Kidney (tissue), 14 donors: Measurements from ENCODE around the gene ANKRD45. TPM values are rescaled to one million over a fixed set of nuclear protein-coding genes. Genes with fewer than 3 reads are reported as not detected.

Experiments
- DNase-seq, 5 donors: peaks; one replicate each; pipeline ENCODE4 v3.0.0-alpha.2; 2013 to 2020
- FAIRE-seq: peaks from 2 replicates; lab custom pipeline; 2012; peaks lifted over from hg19 to GRCh38; lab: Jason Lieb, UNC
- H3K27ac ChIP-seq, 2 donors: one replicate each; pipeline ENCODE4 v1.7.0; 2013; ENCODE audit warnings: low read depth in 2 of 2, low read length in 2 of 2, inconsistent platforms in 1 of 2
- H3K27me3 ChIP-seq: one replicate; pipeline ENCODE4 v1.7.1; 2013; ENCODE audit warnings: low read length, inconsistent platforms; ENCODE audit not compliant: control insufficient read depth, insufficient read depth
- H3K36me3 ChIP-seq, 3 donors: one replicate each; pipeline versions ENCODE4 v1.7.0 to v1.7.1; 2013; ENCODE audit warnings: low read length in 3 of 3, control low read depth in 1 of 3, inconsistent platforms in 1 of 3; ENCODE audit not compliant: insufficient read depth in 3 of 3, control insufficient read depth in 2 of 3
- H3K4me1 ChIP-seq, 3 donors: one replicate each; pipeline versions ENCODE4 v1.7.0 to v1.7.1; 2013; ENCODE audit warnings: low read length in 3 of 3, inconsistent platforms in 1 of 3, low read depth in 1 of 3; ENCODE audit not compliant: control insufficient read depth in 2 of 3, insufficient read depth in 2 of 3
- H3K4me3 ChIP-seq, 3 donors: one replicate each; pipeline versions ENCODE4 v1.7.0 to v1.8.1; 2013; ENCODE audit warnings: low read length in 3 of 3, control low read depth in 1 of 3, inconsistent platforms in 1 of 3
- H3K9ac ChIP-seq, 3 donors: one replicate each; pipeline versions ENCODE4 v1.7.0 to v1.7.1; 2013; ENCODE audit warnings: low read length in 3 of 3, control low read depth in 1 of 3, inconsistent platforms in 1 of 3
- H3K9me3 ChIP-seq, 3 donors: one replicate each; pipeline versions ENCODE4 v1.7.0 to v1.7.1; 2013; ENCODE audit warnings: low read length in 3 of 3, control low read depth in 1 of 3, inconsistent platforms in 1 of 3; ENCODE audit not compliant: control insufficient read depth in 2 of 3, insufficient read depth in 1 of 3
- CTCF ChIP-seq: IDR thresholded peaks from 3 replicates; pipeline ENCODE4 v1.5.1; 2012; ENCODE audit warnings: mild to moderate bottlenecking, moderate library complexity, borderline replicate concordance; ENCODE audit not compliant: insufficient read depth; ENCODE audit errors: extremely low read depth
- intact Hi-C: fragments of 100-400 bp; cut with DNase I; formaldehyde crosslinking; loops from one replicate; pipeline ENCODE4 v1.11.1; 2022
- polyA plus RNA-seq: library from polyadenylated mRNA; stranded (reverse); fragments of 350-450 nt; fragmentation: Illumina TruSeq; extraction: RNeasy Lipid Tissue Mini Kit (QIAGEN cat#74804); gene quantifications from one replicate; pipeline ENCODE4 v1.2.3, GENCODE V29; 2014; ENCODE audit warnings: low read depth, low replicate concordance; ENCODE audit not compliant: insufficient read depth
- total RNA-seq: library from RNA; stranded (reverse); fragmentation: NEBNext Ultra II Directional; extraction: Animal tissue kit (Norgen Biotek cat#: 25700); gene quantifications from one replicate; pipeline ENCODE4 v1.2.1, GENCODE V29; 2021
- donor health status: control.
- donor health status: control.
- donor health status: control.
- donor health status: control.
- donor health status: control.
- donor health status: DM: yes; HTN: yes; CAD: no.
- donor health status: Normal renal cell carcinoma (clear cell type).

Gene ANKRD45
- total and polyA plus RNA-seq, 2 donors from 2014 or later, result 1.2 to 7.7 TPM

GRCh38 chr1:173714759-173715537, 45.3 kb upstream of the ANKRD45 start, which contains the start of gene KLHL20:
KLHL20 (plus strand) TSS chr1:173714981; CDS start chr1:173716044, 1,063 bp downstream.
- Histone ChIP-seq H3K27ac (peak within 1 kb of the TSS; percentile 76 to 83), H3K9ac (peak within 1 kb of the TSS; percentile 67 to 77 (median 69)), H3K9me3 (no peaks in the 10 kb centered on the region), H3K36me3 (peaks cover 0 to 2% (median 0%) of the 10 kb centered on the region in 3 donors), H3K4me3 (peak within 1 kb of the TSS; percentile 69 to 98 (median 85)), H3K27me3 (no peaks in the 10 kb centered on the region), H3K4me1 (peaks cover 2 to 9% (median 3%) of the 10 kb centered on the region in 3 donors)
- no peak for TF ChIP-seq CTCF
- FAIRE-seq (no peak), DNase-seq (peak; percentile 90 to 95 (median 91))
- intact Hi-C loops, result no loop called here

- H3K9ac ChIP-seq, result peak overlapping the region in 2 of 3 donors; percentile 67 to 69
- FAIRE-seq (no peak), DNase-seq (peak in 1 of 5 donors; percentile 8)
- TF ChIP-seq CTCF, result no peak
- peaks cover 2 to 9% (median 3%) of the 10 kb centered on the region in 3 donors for H3K4me1 ChIP-seq
- peaks cover 0 to 2% (median 0%) of the 10 kb centered on the region in 3 donors for H3K36me3 ChIP-seq
- intact Hi-C loops, result no loop called here
- peak overlapping the region in 1 of 2 donors; percentile 76 for H3K27ac ChIP-seq
- no peaks in the 10 kb centered on the region for H3K27me3 ChIP-seq
- H3K4me3 ChIP-seq, result peak overlapping the region; percentile 69 to 98 (median 85)
- H3K9me3 ChIP-seq, result no peaks in the 10 kb centered on the region
Measured at GRCh38 chr1:173714441-173714758, 44.7 kb upstream of the ANKRD45 start.

GRCh38 chr1:173708787-173709186, 39.1 kb upstream of the ANKRD45 start:
- H3K27me3 ChIP-seq, result no peaks in the 10 kb centered on the region
- DNase-seq (no peak), FAIRE-seq (no peak)
- TF ChIP-seq CTCF, result no peak
- no peak overlapping the region for H3K27ac ChIP-seq
- intact Hi-C loops, result no loop called here
- no peak overlapping the region for H3K4me3 ChIP-seq
- H3K36me3 ChIP-seq, result no peaks in the 10 kb centered on the region
- no peak overlapping the region for H3K9ac ChIP-seq
- no peaks in the 10 kb centered on the region for H3K9me3 ChIP-seq
- H3K4me1 ChIP-seq, result no peaks in the 10 kb centered on the region
